VCaP (cell line): Measurements from ENCODE around the gene SLN.

Source experiments
- H3K27ac ChIP-seq: fragments of 450-650 bp; 2 replicates; pipeline ENCODE4 v1.5.1; 2017
- TF ChIP-seq, protein P1 (sequence below): fragments of 450-650 bp; conservative IDR thresholded peaks from 2 replicates; pipeline ENCODE4 v1.5.1; 2017; ENCODE audit warnings: mild to moderate bottlenecking, moderate library complexity

Gene SLN

DNA sequence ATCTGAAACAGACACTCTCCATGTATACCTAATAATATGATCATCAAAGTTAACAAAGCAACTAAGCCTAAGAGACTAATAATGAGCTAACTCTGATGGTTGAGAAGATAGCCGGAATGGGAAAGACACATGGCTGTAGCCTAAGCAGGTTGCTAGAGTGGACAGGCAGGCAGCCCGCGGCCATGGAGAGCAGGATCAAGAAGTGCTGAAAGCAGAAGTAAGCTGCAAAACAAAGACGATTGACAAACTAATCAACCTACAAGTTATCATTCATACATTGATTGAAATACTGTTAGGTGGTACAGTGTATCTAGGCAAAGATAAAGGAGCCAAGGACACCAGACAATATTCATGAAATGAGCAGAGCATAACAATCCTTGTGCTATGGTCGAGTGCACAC is 29.3 kb downstream of the SLN start:
- TF ChIP-seq, protein P1, sequence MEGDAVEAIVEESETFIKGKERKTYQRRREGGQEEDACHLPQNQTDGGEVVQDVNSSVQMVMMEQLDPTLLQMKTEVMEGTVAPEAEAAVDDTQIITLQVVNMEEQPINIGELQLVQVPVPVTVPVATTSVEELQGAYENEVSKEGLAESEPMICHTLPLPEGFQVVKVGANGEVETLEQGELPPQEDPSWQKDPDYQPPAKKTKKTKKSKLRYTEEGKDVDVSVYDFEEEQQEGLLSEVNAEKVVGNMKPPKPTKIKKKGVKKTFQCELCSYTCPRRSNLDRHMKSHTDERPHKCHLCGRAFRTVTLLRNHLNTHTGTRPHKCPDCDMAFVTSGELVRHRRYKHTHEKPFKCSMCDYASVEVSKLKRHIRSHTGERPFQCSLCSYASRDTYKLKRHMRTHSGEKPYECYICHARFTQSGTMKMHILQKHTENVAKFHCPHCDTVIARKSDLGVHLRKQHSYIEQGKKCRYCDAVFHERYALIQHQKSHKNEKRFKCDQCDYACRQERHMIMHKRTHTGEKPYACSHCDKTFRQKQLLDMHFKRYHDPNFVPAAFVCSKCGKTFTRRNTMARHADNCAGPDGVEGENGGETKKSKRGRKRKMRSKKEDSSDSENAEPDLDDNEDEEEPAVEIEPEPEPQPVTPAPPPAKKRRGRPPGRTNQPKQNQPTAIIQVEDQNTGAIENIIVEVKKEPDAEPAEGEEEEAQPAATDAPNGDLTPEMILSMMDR, result no peak
- H3K27ac ChIP-seq, result no peak overlapping the region

DNA sequence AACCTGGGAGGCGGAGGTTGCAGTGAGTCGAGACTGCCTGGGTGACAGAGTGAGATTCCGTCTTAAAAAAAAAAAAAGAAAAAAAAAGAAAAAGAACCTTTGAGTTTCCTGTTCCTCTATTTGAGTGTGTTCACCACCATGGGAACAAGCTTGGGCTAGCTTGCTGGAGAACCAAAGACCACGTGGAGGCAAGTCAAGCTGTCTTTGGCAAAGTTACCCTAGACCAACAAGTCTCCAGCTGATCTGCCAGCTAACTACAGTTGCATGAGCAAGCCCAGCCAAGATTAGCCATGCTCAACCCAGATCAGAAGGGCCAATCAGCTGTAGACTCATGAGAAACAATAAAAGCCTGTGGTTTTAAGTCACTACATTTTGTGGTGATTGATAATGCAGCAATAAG is 29.7 kb downstream of the SLN start:
- H3K27ac ChIP-seq, result no peak overlapping the region
- TF ChIP-seq, protein P1, result no peak

DNA sequence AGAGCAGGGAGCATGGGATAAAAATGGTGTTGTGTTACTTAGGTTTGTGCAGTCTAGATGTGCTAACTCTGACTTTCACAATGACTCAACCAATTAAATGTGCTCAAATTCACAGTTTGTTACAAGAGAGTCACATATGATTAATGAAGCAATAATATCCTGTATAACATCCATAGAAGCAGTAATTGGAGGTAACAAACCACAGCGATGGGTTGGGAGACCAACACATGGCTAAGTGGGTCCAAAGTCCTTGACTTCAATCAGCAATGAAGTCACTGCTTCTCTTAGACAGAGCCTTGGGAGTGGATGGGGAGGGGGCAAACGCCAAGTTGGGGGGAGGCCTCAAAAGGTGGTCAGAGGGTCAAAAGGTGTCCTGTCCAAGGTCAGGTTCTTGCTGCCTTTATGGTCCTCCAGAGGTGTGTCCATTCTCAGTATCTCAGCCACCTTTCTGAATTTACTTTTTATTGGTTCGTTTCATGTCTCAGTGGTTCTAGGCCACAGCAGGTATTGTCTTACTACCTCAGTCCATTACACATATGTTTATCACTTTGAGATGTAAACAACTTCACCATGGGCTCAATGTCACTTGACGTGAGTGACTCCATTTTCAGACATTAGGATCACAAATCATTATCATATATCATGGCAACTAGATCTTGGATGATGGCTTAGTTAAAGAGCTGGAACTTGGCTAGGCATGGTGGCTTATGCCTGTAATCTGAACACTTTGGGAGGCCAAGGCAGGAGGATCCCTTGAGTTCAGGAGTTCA is 32.4 kb downstream of the SLN start:
- H3K27ac ChIP-seq, result no peak overlapping the region
- TF ChIP-seq, protein P1, result no peak

DNA sequence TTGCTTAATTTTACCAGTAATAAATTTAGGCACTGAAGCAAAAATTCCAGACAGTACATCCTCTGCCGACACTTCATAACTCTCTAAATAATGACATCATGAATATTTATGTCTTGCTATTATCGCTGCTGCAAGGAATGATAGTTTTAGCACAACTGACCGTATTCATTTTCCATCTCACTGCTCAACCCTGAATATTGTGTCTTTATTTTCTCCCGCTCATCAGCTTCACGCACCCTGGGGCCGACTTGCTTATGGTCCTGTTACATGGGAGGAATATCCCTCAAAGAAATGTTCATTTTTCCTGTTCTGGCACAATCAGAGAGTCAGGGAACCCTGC is 33.3 kb downstream of the SLN start:
- TF ChIP-seq, protein P1, result no peak
- no peak overlapping the region for H3K27ac ChIP-seq

DNA sequence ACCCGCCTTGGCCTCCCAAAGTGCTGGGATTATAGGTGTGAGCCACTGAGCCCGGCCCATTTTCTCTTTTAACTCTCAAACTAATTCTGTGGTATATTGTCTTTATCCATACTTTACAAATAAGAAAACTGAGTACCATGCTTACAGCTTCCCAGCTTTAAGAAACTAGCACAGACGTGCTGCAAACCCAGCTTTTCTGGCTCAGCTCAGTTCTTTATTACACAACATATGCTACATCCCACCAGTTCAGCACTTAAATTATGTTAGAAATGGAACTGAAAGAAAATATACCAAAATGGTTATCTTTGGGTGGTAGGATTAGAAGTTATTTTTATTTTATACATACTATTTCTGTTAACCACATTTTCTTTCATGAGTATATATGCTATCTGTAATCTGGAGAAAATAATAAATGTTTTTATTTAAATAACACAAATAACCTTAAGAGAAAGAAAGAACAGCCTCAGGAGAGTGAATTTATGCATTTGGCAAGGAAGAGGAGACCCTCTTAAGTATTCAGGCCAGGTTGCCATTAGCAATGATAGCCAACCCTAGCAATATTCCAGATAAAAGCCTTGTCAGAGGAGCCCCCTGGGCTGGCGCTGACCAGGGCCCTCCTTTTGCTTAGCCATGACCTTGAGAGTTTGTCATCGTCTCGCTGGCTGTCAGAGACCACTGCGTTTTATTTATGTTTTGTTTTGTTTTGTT is 33.8 kb downstream of the SLN start:
- TF ChIP-seq, protein P1, result no peak
- H3K27ac ChIP-seq, result no peak overlapping the region

DNA sequence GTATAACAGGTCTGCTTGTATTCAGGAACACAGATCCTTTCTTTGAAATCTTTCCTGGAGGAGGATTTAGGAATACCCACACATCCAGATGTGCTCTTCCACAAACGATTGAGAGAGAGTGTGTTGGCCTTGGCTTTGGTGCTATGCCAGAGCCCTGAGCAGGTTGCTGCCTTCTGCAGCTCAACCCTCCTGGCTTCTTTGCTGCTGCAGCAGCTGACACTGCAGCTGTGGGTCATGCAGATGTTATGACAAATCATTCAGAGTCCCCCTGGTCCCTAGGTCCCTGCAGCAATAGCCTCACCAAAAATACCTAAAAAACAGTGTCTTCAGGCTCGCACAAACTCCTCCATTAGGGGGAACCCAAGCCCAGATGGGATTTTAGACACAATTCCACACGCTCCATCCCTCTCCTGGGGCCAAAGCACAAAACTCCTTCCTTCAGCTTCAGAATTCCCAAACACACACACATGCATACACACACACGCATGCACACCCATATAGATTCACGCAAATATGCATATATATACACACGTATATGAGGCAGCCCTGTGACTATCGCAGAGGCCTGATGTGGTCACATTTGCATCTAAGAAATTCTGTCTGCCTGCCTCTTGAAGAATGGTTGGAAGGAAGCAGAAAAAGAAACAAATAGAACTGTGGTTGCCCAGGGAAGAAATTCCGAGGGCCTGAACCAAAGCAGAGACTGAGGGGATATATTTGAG is 35.4 kb downstream of the SLN start:
- H3K27ac ChIP-seq, result no peak overlapping the region
- TF ChIP-seq, protein P1, result no peak

DNA sequence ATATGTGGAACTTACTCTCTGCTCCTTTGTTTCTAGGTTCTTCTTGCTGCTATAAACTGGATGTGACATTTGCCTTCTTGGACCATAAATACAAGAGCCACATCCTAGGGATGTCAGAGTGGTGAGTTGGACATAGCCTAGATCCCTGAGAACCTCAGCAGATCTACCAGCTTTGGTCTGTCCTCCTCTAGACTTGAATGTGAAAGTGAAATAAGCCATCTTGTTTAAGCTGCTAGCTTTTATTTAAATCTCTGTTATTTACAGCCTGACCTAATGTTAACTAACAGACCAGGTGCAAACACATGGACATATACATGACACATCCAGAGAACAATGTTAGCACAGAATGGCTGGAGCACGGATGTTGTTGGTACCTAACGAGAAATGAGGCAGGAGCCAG is 36.0 kb downstream of the SLN start:
- no peak overlapping the region for H3K27ac ChIP-seq
- TF ChIP-seq, protein P1, result no peak
